ENCODE measurements around the gene AFF3.
A peak's percentile ranks its signal among the peaks of the same experiment; 100 is the strongest.

AFF3 gene

GRCh38 chr2:99918389-99918788 is 224.0 kb downstream of the AFF3 start:
- DNase-seq, result no peak

GRCh38 chr2:99915108-99915675 is 227.2 kb downstream of the AFF3 start:
- DNase-seq, result no peak

GRCh38 chr2:99911736-99912135 is 230.7 kb downstream of the AFF3 start:
- DNase-seq, result no peak

- no peak for DNase-seq
Measured at GRCh38 chr2:99910902-99911301, 231.5 kb downstream of the AFF3 start.

- DNase-seq, result no peak
Measured at GRCh38 chr2:99905636-99906035, 236.8 kb downstream of the AFF3 start.

- DNase-seq, result no peak
Measured at GRCh38 chr2:99905025-99905424, 237.4 kb downstream of the AFF3 start.

- no peak for DNase-seq
Measured at GRCh38 chr2:99903981-99904380, 238.4 kb downstream of the AFF3 start.

GRCh38 chr2:99900556-99900955 is 241.8 kb downstream of the AFF3 start:
- DNase-seq, result no peak

GRCh38 chr2:99899882-99900281 is 242.5 kb downstream of the AFF3 start:
- no peak for DNase-seq

GRCh38 chr2:99899058-99899855 is 243.1 kb downstream of the AFF3 start:
- no peak for DNase-seq

- no peak for DNase-seq
Measured at GRCh38 chr2:99898336-99899048, 243.9 kb downstream of the AFF3 start.

GRCh38 chr2:99891428-99891780 is 251.0 kb downstream of the AFF3 start:
- no peak for DNase-seq

- DNase-seq, result no peak
Measured at GRCh38 chr2:99890568-99891427, 251.6 kb downstream of the AFF3 start.

- no peak for DNase-seq
Measured at GRCh38 chr2:99888617-99889016, 253.8 kb downstream of the AFF3 start.

- no peak for DNase-seq
Measured at GRCh38 chr2:99886418-99886817, 256.0 kb downstream of the AFF3 start.

- DNase-seq, result no peak
Measured at GRCh38 chr2:99883358-99883757, 259.0 kb downstream of the AFF3 start.

GRCh38 chr2:99881901-99882591 is 260.3 kb downstream of the AFF3 start:
- no peak for DNase-seq

GRCh38 chr2:99880964-99881294 is 261.5 kb downstream of the AFF3 start:
- no peak for DNase-seq

- DNase-seq, result peak in 1 of 2 donors; percentile 13
Measured at GRCh38 chr2:99880148-99880963, 262.0 kb downstream of the AFF3 start.

GRCh38 chr2:99879481-99879880 is 262.9 kb downstream of the AFF3 start:
- no peak for DNase-seq

GRCh38 chr2:99878581-99879350 is 263.6 kb downstream of the AFF3 start:
- DNase-seq, result peak; percentile 33 to 49
